K562 (cell line): Measurements from ENCODE around the gene NECTIN2.

Experiments used
- CREM ChIP-seq: IDR thresholded peaks from 2 replicates; pipeline ENCODE4 v1.6.1; 2014; ENCODE audit warnings: antibody characterized with exemption, low read depth
- DIDO1 ChIP-seq: fragments of 450-650 bp; IDR thresholded peaks from 2 replicates; pipeline ENCODE4 v1.6.1; 2016; ENCODE audit warnings: low read depth, missing biosample characterization, missing genetic modification characterization
- GATA2 ChIP-seq: sonication (generic); formaldehyde crosslinking; IDR thresholded peaks from 2 replicates; pipeline ENCODE4 v1.4.0; 2020; ENCODE audit warnings: mild to moderate bottlenecking, missing genetic modification reagents
- KLF16 ChIP-seq: IDR thresholded peaks from 2 replicates; pipeline ENCODE4 v1.6.1; 2016; ENCODE audit warnings: antibody characterized with exemption
- NRF1 ChIP-seq, 2 experiments: fragments of 450-650 bp; IDR thresholded peaks in 1 of 2; conservative IDR thresholded peaks in 1 of 2; 2 replicates each; pipeline ENCODE4 v1.6.1; 2014; ENCODE audit warnings: mild to moderate bottlenecking in 2 of 2
- POLR2A ChIP-seq: fragments of 450-650 bp; conservative IDR thresholded peaks from 2 replicates; pipeline ENCODE4 v1.6.1; 2016
- POLR2AphosphoS5 ChIP-seq: IDR thresholded peaks from 2 replicates; pipeline ENCODE4 v1.6.1; 2011; ENCODE audit warnings: mild to moderate bottlenecking, low read depth, low read length, moderate library complexity; ENCODE audit not compliant: control insufficient read depth, insufficient read depth
- RFX5 ChIP-seq: IDR thresholded peaks from 2 replicates; pipeline ENCODE4 v1.6.1; 2011; ENCODE audit warnings: low read depth, mild to moderate bottlenecking, improper control_type of control experiment, low read length
- TF ChIP-seq, protein P1 (sequence below), 3 experiments: IDR thresholded peaks in 2 of 3; conservative IDR thresholded peaks in 1 of 3; 2 replicates each; pipeline ENCODE4 v1.5.1; 2011 to 2012; ENCODE audit warnings: low read length in 3 of 3, mild to moderate bottlenecking in 3 of 3, control low read depth in 2 of 3, improper control_type of control experiment in 1 of 3, inconsistent platforms in 1 of 3, low read depth in 1 of 3, mixed read lengths in 1 of 3, moderate library complexity in 1 of 3; ENCODE audit not compliant: insufficient read depth in 2 of 3

DNA sequence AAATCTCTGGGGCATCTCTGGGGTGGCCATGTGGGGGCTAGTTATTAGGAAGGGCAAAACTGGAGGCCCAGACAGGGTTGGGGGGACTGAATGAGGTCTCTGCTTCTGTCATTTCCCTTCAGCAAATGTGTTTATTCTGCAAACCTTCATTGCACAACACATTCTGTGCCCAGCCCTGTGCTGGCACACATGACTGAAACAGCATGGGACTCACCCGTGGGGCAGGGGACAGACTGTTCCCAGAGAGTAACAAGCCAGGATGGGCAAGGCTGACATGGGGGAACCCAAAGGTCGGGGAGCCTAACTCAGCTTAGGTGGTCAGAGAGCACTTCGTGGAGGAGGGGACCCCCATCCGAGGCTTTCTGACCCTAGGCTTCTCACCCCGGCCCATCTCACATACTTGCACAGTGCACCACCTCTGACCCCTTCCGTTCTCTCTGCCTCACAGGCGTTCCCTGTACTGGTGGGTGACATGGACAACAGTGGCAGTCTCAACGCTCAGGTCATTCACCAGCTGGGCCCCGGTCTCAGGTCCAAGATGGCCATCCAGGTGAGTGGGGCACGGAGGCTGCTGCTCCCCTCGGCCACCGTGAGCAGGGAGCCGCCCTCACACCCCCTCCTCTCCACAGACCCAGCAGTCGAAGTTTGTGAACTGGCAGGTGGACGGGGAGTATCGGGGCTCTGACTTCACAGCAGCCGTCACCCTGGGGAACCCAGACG is 47.4 kb downstream of the NECTIN2 start:
- TF ChIP-seq POLR2A (no peak; the same call in 1 of the 2 replicates), NRF1 (conservative IDR thresholded peaks at IDR 0.05 in 1 of 2, IDR thresholded peaks at IDR 0.05 in 1 of 2) (no peak), POLR2AphosphoS5 (no peak), GATA2 (CRISPR knock-in tag) (no peak), RFX5 (no peak), DIDO1 (no peak), CREM (no peak), KLF16 (no peak)
- TF ChIP-seq, protein P1, sequence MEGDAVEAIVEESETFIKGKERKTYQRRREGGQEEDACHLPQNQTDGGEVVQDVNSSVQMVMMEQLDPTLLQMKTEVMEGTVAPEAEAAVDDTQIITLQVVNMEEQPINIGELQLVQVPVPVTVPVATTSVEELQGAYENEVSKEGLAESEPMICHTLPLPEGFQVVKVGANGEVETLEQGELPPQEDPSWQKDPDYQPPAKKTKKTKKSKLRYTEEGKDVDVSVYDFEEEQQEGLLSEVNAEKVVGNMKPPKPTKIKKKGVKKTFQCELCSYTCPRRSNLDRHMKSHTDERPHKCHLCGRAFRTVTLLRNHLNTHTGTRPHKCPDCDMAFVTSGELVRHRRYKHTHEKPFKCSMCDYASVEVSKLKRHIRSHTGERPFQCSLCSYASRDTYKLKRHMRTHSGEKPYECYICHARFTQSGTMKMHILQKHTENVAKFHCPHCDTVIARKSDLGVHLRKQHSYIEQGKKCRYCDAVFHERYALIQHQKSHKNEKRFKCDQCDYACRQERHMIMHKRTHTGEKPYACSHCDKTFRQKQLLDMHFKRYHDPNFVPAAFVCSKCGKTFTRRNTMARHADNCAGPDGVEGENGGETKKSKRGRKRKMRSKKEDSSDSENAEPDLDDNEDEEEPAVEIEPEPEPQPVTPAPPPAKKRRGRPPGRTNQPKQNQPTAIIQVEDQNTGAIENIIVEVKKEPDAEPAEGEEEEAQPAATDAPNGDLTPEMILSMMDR (IDR thresholded peaks at IDR 0.05 in 2 of 3, conservative IDR thresholded peaks at IDR 0.05 in 1 of 3; ENCODE audit: insufficient read depth in 2 of 3, low read depth in 1 of 3, low read length in 3 of 3): no peak
